Fibroblast of the aortic adventitia (primary cell): ENCODE data around the gene ACAD11. TPM values are rescaled to one million over a fixed set of nuclear protein-coding genes. Genes with fewer than 3 reads are reported as not detected.
A peak's percentile ranks its signal among the peaks of the same experiment; 100 is the strongest.

Experiments
- DNase-seq: peaks from one replicate; pipeline ENCODE4 v3.0.0-alpha.2; 2010; ENCODE audit warnings: low read depth
- H3K4me3 ChIP-seq: 2 replicates; pipeline ENCODE4 v1.5.1; 2011; ENCODE audit warnings: low read depth, mild to moderate bottlenecking, control low read depth, low read length, moderate library complexity
- CTCF ChIP-seq: IDR thresholded peaks from 2 replicates; pipeline ENCODE4 v1.5.1; 2011; ENCODE audit warnings: mild to moderate bottlenecking, low read length, control low read depth, inconsistent platforms; ENCODE audit not compliant: insufficient read depth
- total RNA-seq: library from RNA; depleted of rRNA; stranded (reverse); fragments of >200 nt; gene quantifications from 2 replicates; pipeline ENCODE4 v1.2.3, GENCODE V29; 2012; ENCODE audit warnings: low replicate concordance

Gene ACAD11
- total RNA-seq, 1 donor, result 37.8 TPM

- no peak for DNase-seq
- TF ChIP-seq CTCF, result no peak
- H3K4me3 ChIP-seq, result no peak overlapping the region
Measured at GRCh38 chr3:132537297-132537696, 122.3 kb downstream of the ACAD11 start.

- no peak overlapping the region for H3K4me3 ChIP-seq
- peak; percentile 22 for TF ChIP-seq CTCF
- DNase-seq, result peak; percentile 32
Measured at GRCh38 chr3:132536442-132537153, 123.0 kb downstream of the ACAD11 start.

GRCh38 chr3:132535575-132536441 is 123.8 kb downstream of the ACAD11 start:
- peak; percentile 38 for TF ChIP-seq CTCF
- peak; percentile 95 for DNase-seq
- H3K4me3 ChIP-seq, result no peak overlapping the region

GRCh38 chr3:132530624-132531023 is 129.0 kb downstream of the ACAD11 start:
- H3K4me3 ChIP-seq, result no peak overlapping the region
- TF ChIP-seq CTCF, result no peak

GRCh38 chr3:132522353-132522752 is 137.3 kb downstream of the ACAD11 start:
- no peak for DNase-seq
- no peak overlapping the region for H3K4me3 ChIP-seq

More at GRCh38 chr3:132530624-132531023, 129.0 kb downstream of the ACAD11 start:
- no peak for DNase-seq

GRCh38 chr3:132521901-132522300 is 137.7 kb downstream of the ACAD11 start:
- no peak for TF ChIP-seq CTCF

More at GRCh38 chr3:132522353-132522752, 137.3 kb downstream of the ACAD11 start:
- no peak for TF ChIP-seq CTCF

More at GRCh38 chr3:132521901-132522300, 137.7 kb downstream of the ACAD11 start:
- no peak overlapping the region for H3K4me3 ChIP-seq
- peak; percentile 33 for DNase-seq
